HUDEP-2 (cell line): ENCODE data around the gene OPN1LW.
"Not testable (repeated sequence)": the region's sequence is repeated elsewhere in the genome, so short reads cannot be mapped to it uniquely, and the experiment has no call there.

Experiments used
- DNase-seq, 76 experiments: peaks; one replicate each; lab custom pipeline; 2025; ENCODE audit not compliant: unreplicated experiment in 76 of 76; lab: John Stamatoyannopoulos, UW

Gene OPN1LW

DNA sequence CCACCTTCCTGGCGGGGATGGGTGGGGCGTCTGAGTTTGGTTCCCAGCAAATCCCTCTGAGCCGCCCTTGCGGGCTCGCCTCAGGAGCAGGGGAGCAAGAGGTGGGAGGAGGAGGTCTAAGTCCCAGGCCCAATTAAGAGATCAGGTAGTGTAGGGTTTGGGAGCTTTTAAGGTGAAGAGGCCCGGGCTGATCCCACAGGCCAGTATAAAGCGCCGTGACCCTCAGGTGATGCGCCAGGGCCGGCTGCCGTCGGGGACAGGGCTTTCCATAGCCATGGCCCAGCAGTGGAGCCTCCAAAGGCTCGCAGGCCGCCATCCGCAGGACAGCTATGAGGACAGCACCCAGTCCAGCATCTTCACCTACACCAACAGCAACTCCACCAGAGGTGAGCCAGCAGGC lies at the start of gene OPN1LW:
Gene OPN1LW (plus strand): TSS at position 234 of the 400 bp plus-strand sequence. CDS start 41 bp downstream, at position 275.
- DNase-seq: not testable (repeated sequence)

DNA sequence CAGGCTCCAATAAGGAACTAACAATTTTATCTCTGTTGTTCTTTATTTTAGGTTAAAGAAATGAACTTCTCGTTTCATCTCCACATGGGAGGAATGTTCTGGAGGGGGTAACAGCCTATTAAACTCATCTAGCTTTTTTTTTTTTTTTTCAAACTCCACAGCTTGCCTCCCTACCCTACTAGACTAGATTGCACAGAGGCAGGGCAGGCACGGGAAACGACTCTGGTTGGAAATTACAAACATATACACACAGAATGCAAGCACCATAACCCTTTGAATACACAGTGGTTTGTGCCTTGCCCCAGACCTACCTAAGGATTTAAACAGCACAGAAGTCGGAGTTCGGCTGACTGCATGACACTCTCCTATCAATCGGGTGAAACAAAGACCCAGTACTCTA lies 49.2 kb upstream of the OPN1LW start:
- no peak for DNase-seq

DNA sequence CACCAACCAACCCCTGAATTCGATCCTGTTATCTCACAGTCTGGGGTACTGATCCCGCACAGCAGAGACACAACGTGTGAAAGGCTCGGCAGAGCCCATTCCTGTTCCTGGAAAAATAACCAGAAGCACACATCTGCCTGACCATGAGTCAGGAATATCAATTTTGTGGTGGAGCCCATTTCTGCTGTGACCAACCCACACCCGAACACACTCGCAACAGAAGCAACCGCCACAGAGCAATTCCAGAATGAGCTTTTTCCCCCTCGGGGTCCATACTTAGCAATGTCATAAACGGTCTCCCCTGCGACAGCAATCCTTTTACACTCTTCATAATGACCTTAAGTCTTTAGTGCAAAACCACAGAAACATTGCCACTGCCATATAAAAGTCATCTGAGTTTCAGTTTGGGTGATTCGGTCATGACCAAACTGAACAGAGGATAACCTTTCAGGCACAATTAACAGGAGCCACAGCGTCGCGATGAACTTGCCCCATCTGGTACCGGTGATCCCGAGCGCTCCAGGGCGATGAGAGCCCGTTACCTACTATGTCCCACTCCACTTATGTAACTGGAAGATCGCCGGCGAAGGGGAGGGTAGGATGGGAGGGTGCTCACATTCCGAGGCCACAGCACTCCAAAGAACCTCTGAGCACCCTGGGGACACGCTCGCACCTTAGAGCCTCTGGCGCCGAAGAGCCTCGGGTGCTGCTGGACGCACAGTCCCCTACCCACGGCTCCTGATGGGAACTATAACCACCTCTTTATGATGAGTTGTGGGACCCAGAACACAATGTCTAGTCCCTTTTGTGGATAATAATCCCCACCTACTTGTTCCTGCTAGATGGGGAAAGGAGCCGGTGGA lies 47.7 kb upstream of the OPN1LW start:
- DNase-seq: peak in 3 of 76 experiments; percentile 1 to 4 (median 3)

DNA sequence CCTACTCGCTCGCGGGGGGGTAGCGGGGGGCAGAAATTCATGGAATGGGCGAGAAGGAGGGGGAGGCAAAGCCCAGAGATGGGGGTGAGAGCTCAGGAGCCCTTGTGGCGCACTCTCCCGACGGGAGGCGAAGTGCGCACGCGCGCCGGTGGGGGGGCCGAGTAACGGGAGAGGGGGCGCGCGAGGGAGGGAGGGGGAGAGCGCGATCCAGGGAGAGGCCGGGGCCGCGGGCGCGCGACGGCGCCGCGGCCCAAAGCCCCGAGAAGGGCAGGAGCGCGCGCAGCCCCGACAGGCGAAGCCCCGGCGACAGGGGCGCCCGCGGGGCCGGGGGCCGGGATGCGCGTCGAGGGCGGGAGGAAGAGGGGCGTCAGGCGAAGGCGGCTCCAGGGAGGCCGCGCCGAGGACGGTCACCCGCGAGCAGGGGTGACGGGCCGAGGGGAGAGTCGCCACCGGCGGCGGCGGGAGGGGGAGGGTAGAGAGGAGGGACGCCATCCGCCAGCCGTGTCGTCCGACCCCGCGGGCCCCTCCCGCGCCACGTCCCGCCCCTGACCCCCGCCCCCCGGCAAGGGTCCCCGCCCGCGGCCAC lies 46.9 kb upstream of the OPN1LW start:
- peak in 27 of 76 experiments; percentile 1 to 35 (median 15) for DNase-seq

DNA sequence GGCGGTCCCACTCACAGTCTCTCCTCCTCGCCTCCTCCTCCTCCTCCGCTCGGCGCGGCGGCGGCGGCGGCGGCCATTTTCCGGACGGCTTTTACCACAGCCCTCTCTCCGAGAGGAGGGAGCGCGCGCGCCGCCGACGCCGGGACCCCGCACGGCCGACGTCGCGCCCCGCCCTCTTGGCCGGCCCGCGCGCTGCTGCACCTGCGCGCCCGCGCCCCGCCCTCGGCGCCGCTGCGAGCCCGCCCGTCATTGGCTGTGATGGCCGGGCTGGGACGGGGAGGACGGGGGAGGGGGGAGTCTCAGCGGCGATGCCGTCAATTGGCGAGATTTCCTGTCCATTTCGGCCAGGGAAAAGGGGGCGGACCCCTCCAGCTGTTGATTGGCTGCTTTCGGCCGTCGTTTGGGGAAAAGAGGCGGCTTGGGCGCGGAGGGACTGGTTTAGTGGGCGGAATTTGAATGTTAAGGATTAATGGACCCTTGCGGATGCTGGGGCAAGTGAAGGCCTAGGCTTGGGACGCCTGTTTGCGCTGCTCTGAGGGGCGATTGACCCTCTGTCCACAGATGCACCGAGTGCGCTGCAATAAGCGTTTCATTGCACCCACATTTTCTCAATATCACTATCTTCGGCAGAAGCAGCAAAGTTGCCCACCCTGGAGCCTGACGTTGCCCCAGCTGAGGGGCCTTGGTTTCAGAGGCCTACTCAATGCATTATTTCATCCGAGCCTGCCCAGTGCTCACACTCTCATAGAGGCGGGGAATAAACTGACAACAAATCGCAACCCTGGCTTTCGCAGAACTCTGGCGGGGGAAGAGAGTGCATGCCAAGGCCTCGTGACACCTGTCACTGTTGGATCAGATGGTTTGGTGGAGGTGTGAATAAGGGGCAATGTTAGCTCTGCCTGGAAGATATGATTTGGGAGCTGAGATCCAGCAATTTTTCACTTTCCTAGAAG lies 46.2 kb upstream of the OPN1LW start, which contains the start of gene MECP2:
Gene MECP2 (minus strand): TSS at position 129 of the 953 bp plus-strand sequence.
- peak in 73 of 76 experiments; percentile 47 to 92 (median 81) for DNase-seq

DNA sequence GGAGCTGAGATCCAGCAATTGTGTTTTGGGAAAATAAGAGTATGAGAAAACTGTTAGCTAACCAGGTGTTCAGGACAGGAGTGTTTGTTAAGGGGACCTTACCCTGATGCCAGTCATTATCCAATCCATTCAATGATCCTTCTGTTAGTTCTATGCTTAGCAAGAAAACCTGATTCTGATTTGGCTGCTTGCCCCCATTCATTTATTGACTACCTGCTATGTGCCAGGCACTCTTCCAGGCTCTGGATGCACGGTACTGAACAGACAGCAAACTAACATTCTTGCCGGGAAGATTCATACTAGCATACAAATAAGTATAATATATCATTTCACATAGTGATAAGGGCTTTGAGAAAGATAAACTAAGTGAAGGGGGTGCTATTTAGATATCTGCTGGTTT lies 45.5 kb upstream of the OPN1LW start:
- DNase-seq: no peak

DNA sequence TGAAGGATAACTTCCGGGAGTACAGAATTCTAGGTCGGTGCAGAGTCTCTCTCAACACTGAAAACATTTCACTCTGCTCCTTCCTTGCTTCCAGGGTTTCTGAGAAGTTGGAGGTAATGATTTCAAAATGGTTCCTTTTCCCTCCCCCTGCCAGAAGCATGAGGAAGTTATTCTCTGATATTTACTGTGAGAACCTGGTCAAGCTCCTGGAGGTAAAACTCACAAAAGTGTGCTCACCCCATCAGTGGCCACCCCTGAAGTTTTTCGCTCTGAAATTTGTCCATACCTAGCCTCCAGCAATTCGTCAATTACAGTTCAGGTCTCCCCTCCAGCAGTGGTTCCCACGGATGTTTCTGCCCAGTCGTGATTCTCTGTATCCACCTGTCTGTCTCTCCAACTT lies 30.3 kb upstream of the OPN1LW start:
- no peak for DNase-seq

DNA sequence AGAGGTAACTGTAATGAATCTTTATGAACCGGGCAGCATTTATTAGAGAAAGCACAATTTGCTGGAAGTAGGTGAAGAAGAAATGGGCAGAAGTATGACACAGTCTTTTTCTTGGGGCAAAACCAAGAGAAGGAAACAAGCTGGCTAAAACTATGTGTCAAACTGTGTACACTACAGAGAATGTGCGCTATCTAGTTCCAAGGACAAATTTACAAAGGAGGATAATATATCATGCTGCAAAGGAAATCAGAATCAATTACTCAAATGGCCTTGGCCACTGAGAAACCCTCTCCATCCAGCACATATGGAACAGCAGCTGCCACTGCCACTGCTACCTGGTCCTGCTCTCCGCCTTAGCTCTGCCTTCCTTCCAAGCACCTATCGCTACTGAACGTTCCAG lies 29.4 kb upstream of the OPN1LW start:
- no peak for DNase-seq

DNA sequence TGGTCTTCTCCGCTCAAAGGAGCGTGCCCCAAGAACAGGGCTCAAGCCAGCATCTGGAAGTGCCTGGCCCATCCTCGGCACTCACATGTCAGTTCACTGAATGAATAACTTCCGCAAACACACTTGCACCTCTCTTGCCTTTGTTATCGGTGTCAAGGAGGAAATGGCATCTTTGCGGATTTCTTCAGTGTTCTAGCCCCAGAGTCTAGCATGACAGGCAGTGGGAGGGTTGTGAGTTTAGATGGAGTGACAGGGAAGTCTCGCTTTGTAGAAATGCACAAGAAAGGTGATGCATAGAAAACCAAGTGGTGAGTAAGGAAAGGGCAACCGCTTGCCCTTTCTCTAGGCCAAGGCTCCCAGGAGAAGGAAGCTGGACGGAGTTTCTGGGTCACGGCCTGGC lies 29.0 kb upstream of the OPN1LW start:
- DNase-seq: no peak

DNA sequence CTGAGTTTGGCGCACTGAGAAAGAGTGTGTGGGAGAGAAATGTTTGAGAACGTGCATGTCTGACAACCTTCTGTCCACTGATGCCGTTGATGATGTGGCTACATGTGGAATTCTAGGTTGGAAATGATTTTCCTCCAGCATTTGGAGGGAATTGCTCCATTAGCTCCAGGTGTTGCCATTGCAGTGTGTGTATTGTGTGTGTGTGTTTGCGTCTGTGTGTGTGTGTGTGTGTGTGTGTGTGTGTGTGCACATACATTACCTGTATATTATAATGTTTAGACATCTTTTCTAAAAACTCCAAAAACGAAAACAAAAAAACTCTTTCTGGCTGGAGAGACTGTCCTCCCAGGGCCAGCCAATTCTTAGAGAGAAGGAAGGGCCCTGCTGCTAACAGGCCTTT lies 28.3 kb upstream of the OPN1LW start:
- DNase-seq: no peak

DNA sequence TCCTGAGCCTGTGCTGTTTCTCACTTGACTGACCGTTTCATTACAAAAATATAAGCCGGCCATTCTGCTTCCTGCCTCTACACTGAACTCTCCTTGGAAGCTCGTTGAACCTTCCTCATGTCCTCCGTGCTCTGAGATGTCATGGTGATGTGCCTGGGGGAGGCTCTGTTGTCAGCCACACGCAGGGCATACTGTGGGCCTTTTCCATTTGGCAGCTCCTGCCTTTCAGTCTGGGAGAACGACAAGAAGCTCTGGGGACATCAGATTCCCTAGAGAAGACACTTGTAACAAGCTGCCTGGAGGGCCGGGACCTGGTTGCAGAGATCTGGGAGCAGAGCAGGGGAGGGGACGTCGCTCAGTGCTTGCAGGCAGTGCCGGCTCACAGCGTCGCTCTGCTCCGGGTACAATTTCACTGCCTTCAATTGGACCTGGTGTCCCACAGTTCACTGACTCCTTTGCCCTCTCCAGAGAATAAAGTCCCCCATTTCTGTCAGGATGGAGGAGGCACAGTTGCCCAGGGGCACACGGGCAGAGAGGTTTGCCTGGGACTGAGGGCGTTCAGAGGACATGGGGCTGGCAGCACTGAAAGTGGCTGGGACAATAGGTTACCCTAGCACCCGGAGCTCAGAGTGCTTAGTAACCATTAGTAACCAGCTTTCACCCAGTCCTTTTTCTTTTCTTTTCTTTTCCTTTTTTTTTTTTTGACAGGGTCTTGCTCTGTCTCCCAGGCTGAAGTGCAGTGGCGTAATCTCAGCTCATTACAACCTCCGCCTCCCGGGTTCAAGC lies 27.4 kb upstream of the OPN1LW start:
- DNase-seq: no peak

DNA sequence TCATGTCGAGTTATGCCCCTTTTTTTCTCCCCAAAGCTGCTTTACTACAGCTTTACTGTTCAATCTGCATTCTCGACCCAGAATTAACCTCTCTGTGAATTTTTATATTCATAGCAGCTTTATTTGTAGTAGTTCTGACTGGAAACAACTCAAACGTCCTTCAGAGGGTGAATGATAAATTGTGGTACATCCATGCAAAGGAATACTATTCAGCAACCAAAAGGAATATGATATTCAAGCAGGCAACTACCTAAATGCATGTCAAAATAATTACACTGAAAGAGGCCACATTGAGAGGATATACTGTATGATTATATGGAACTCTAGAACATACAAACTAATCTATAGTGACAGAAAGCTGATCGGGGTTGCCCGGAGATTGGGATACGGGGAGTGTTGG lies 26.5 kb upstream of the OPN1LW start:
- no peak for DNase-seq

DNA sequence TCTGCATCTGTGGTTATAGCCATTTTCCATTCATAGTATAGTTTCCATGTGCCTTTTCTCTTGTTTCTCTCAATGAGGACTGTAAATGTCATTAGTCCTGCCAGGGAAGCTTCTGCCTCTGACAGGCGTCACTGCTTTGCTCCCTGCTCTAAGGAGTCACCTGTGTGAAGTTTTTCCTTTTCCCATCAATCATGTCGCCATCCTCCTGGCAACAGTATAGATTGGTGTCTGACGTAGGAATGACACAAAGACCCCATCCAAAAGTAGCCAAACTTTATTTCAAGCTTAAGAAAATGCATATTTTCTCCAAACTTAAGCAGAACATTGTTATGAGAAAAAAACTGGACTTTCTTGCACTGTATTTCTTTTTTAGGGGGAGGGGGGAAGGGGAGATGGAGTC lies 23.5 kb upstream of the OPN1LW start:
- no peak for DNase-seq

DNA sequence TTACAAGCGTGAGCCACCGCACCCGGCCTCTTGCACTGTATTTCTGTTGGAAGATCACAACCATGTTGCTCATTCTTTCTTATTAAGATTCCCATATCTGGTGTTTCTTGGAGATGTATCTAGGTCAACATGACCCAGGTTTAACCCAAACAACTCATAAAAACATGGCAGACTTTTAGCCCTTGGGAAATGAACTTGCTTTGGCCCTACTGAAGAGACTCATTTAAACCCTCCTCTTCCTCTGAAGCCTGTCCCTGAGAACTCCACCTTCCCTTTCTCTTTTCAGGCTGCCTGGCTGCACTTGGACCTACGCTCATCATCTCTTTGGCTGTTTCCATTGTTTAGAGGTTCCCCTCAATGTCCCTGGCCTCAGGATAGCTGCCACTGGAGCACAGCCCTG lies 22.8 kb upstream of the OPN1LW start:
- DNase-seq: no peak

DNA sequence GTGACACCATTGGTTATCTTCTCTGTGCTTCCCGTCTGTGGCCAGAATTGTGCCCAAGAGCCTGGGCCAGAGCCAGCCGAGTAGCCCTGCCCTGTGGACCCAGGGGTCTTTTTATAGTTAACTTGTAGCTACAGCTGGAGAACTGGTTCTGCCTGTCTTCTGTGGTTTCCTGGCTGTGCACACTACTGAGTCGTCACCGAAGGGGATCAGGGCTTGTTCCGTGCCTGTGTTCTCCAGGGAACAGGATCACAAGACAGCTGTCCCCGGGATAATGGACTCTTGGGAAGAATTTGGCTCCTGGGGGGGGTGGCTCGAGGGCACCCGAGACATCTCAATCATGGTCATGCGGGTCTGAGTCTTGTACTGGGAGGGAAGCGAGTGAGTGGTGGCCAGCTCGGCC lies 22.1 kb upstream of the OPN1LW start:
- DNase-seq: no peak

DNA sequence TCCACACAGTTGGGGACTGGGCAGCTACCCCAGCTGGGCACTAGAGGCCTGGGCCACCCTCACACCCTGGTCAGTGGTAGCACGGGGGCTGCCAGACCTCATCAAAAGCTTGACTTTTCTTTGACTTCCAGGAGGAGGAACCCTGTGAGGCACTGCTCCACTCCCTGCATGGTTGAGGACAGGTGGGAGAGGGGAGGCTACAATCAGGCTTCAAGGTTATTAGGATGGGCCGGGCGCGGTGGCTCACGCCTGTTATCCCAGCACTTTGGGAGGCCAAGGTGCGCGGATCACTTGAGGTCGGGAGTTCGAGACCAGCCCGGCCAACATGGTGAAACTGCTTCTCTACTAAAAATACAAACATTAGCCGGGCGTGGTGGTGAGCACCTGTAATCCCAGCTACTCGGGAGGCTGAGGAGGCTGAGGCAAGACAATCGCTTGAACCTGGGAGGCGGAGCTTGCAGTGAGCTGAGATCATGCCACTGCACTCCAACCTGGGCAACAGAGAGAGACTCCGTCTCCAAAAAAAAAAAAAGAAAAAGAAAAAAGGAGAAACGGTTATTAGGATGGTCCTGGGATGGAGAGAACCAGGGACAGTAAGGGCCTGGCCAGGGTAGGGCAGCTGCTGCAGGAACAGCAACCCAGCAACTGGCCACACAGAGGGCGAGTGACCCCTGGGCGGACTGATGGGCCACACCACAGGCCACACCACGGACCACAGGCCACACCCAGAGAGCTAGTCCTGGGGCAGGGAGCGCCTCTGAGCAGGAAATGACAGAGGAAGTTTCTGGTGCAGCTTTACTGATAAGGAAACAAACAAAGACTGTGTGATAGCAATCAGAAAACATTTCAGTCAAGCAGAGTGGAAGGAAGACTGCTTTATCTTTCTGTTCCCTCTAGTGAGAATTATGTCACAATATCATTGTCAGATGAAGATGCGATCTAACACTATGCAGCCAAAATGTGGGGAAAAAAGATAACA lies 20.5 kb upstream of the OPN1LW start:
- peak in 58 of 76 experiments; percentile 0 to 66 (median 26) for DNase-seq

DNA sequence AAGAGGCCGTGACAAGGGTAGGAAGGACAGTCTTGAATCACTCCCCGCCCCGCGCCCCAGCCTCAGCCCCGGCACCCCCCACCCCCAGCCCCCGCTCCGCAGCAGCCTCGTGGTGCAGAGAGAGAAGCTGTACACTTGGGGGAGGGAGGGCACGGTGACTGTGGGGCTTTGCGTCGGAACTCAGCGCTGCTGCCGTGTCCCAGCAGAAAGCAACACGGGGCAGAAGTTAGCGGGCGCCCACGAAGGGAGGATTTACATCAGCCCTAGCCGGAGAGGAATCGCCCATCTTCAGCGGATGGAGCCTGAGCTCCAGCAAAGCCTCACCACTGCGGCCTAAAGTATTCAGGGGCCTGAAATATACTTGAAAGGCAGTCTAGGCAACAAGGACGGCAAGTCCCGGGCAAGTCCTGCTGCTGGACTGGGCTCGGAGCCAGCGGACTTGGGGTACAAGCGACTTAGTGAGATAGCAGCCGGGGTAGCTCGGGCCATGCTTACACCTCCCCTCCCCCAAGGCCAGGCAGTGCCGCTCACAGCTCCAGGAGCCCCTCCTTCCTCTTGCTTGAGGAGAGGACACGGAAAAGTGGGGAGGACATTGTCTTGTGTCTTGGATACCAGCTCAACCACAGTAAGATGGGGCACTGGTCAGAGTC lies 18.5 kb upstream of the OPN1LW start:
- DNase-seq: no peak

DNA sequence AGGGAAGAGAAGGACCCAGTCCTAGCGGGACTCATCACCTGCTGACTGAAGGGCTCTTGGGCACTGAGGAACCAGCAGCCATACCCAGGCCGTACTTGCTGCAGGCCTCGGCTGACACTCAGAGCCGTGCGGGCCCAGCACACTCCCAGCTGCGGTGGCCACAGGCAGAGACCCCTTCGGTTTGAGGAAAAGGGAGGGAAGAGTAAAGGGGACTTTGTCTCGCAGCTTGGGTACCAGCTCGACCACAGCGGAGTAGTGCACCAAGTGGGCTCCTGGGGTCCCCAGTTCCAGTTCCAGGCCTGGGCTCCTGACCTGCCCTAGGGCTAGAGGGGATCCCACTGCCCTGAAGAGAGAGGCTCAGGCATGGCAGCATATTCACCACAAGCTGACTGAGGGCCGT lies 17.9 kb upstream of the OPN1LW start:
- no peak for DNase-seq

DNA sequence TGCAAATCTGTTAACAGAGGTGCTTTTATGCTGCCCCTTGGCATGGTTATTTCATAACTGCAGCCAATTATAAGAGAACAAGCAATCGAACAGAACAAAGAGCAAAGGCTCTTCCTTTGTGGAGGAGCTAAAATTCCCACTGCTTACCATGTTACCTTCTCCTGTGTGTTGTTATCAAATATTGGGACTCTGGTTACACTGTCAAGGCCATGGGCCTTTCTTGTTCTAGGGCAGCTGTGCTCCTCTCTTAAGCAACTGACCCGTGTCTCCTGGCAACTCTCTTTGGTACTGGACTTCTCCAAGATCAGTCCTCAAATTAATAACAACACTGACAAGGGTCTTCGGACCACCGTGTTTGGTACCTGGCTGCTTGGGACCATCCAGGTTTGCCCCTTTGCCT lies 12.1 kb upstream of the OPN1LW start:
- DNase-seq: no peak
